ENCODE data around the gene SLC35G4. TPM values are rescaled to one million over a fixed set of nuclear protein-coding genes. Genes with fewer than 3 reads are reported as not detected.

SLC35G4 gene
- polyA plus RNA-seq, 1 donor from 2014 or later = not detected

DNA sequence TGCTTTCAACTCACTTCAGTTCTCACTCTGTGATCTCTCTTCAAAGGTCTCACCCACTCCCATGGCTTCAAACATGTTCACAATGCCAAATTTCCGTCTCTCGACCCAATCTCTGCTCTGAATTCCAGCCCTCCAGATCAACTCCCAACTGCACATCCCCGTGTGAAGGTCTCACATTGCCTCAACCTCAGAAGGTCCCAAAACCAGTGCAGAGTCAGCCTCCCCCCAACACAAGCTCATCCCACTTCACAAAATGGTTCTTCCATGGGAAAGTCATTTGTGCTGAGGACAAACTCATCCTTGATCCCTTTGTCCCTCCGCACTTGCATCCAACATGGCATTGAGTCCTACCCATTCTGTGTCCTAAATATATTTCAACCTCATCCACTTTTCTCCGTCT, 48.6 kb downstream of the SLC35G4 start:
- H3K79me2 ChIP-seq (replicated peaks; ENCODE audit: insufficient read depth, low read length) = no peaks in the 10 kb centered on the region
- H3K36me3 ChIP-seq (ENCODE audit: insufficient read depth, low read length) = no peaks in the 10 kb centered on the region
- H3K27me3 ChIP-seq (ENCODE audit: insufficient read depth, low read depth, low read length) = no peaks in the 10 kb centered on the region
- no peak overlapping the region for H2AFZ ChIP-seq (ENCODE audit: low read depth, low read length)
- H4K20me1 ChIP-seq (ENCODE audit: insufficient read depth) = no peaks in the 10 kb centered on the region
- no peaks in the 10 kb centered on the region for H3F3A ChIP-seq (ENCODE audit: insufficient read depth, low read length, poor library complexity, severe bottlenecking)
- H3K27ac ChIP-seq (ENCODE audit: low read length) = no peak overlapping the region
- H3K9me3 ChIP-seq (ENCODE audit: low read length) = no peaks in the 10 kb centered on the region
- H3K9me2 ChIP-seq (ENCODE audit: insufficient read depth, low read length) = no peaks in the 10 kb centered on the region
- H3K4me2 ChIP-seq (ENCODE audit: low read length) = no peak overlapping the region
- TF ChIP-seq POLR2AphosphoS5 (IDR thresholded peaks at IDR 0.05) (no peak), EZH2 (IDR thresholded peaks at IDR 0.05; ENCODE audit: borderline replicate concordance, insufficient read depth, low read length, poor library complexity, severe bottlenecking) (no peak), SMC3 (conservative IDR thresholded peaks at IDR 0.05; ENCODE audit: poor library complexity) (no peak), RAD21 (conservative IDR thresholded peaks at IDR 0.05) (no peak), EP300 (conservative IDR thresholded peaks at IDR 0.05; ENCODE audit: poor library complexity, severe bottlenecking) (no peak)
- TF ChIP-seq, protein P1, sequence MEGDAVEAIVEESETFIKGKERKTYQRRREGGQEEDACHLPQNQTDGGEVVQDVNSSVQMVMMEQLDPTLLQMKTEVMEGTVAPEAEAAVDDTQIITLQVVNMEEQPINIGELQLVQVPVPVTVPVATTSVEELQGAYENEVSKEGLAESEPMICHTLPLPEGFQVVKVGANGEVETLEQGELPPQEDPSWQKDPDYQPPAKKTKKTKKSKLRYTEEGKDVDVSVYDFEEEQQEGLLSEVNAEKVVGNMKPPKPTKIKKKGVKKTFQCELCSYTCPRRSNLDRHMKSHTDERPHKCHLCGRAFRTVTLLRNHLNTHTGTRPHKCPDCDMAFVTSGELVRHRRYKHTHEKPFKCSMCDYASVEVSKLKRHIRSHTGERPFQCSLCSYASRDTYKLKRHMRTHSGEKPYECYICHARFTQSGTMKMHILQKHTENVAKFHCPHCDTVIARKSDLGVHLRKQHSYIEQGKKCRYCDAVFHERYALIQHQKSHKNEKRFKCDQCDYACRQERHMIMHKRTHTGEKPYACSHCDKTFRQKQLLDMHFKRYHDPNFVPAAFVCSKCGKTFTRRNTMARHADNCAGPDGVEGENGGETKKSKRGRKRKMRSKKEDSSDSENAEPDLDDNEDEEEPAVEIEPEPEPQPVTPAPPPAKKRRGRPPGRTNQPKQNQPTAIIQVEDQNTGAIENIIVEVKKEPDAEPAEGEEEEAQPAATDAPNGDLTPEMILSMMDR (IDR thresholded peaks at IDR 0.05; ENCODE audit: poor library complexity, severe bottlenecking) = no peak
- TF ChIP-seq, protein P2, sequence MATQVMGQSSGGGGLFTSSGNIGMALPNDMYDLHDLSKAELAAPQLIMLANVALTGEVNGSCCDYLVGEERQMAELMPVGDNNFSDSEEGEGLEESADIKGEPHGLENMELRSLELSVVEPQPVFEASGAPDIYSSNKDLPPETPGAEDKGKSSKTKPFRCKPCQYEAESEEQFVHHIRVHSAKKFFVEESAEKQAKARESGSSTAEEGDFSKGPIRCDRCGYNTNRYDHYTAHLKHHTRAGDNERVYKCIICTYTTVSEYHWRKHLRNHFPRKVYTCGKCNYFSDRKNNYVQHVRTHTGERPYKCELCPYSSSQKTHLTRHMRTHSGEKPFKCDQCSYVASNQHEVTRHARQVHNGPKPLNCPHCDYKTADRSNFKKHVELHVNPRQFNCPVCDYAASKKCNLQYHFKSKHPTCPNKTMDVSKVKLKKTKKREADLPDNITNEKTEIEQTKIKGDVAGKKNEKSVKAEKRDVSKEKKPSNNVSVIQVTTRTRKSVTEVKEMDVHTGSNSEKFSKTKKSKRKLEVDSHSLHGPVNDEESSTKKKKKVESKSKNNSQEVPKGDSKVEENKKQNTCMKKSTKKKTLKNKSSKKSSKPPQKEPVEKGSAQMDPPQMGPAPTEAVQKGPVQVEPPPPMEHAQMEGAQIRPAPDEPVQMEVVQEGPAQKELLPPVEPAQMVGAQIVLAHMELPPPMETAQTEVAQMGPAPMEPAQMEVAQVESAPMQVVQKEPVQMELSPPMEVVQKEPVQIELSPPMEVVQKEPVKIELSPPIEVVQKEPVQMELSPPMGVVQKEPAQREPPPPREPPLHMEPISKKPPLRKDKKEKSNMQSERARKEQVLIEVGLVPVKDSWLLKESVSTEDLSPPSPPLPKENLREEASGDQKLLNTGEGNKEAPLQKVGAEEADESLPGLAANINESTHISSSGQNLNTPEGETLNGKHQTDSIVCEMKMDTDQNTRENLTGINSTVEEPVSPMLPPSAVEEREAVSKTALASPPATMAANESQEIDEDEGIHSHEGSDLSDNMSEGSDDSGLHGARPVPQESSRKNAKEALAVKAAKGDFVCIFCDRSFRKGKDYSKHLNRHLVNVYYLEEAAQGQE (IDR thresholded peaks at IDR 0.05; ENCODE audit: borderline replicate concordance) = no peak
- H3K9ac ChIP-seq (ENCODE audit: low read length) = no peak overlapping the region
- no peak overlapping the region for H3K4me3 ChIP-seq (ENCODE audit: low read length)

DNA sequence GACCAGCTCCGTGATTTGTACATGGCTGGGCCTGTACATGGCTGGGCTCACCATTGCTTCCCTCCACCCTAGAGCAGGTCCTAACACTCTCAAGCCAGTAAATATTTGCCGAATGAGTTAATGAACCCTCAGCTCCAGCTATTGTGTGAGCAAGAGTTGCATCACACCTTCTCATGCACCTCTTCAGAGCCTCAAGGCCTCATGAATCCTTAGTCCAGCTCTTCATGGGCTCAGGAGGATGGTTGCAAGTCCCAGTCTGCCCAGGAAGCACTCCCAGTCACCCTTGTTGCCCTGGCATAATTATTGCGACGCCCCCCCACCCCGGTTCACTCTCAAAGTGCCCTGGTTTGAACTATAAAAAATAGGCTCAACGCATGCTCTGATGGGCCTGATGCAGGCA, 49.6 kb downstream of the SLC35G4 start:
- no peak overlapping the region for H3K4me2 ChIP-seq (ENCODE audit: low read length)
- no peaks in the 10 kb centered on the region for H3K79me2 ChIP-seq (replicated peaks; ENCODE audit: insufficient read depth, low read length)
- H4K20me1 ChIP-seq (ENCODE audit: insufficient read depth) = no peaks in the 10 kb centered on the region

More for the DNA sequence above, 49.6 kb downstream of the SLC35G4 start:
- Histone ChIP-seq H3K36me3 (ENCODE audit: insufficient read depth, low read length) (no peaks in the 10 kb centered on the region), H3K9me3 (ENCODE audit: low read length) (no peaks in the 10 kb centered on the region), H3F3A (ENCODE audit: insufficient read depth, low read length, poor library complexity, severe bottlenecking) (no peaks in the 10 kb centered on the region), H3K4me3 (ENCODE audit: low read length) (no peak overlapping the region), H2AFZ (ENCODE audit: low read depth, low read length) (no peak overlapping the region), H3K27me3 (ENCODE audit: insufficient read depth, low read depth, low read length) (no peaks in the 10 kb centered on the region), H3K9me2 (ENCODE audit: insufficient read depth, low read length) (no peaks in the 10 kb centered on the region), H3K27ac (ENCODE audit: low read length) (no peak overlapping the region), H3K9ac (ENCODE audit: low read length) (no peak overlapping the region)
- TF ChIP-seq, protein P1 (IDR thresholded peaks at IDR 0.05; ENCODE audit: poor library complexity, severe bottlenecking) = no peak
- TF ChIP-seq EP300 (conservative IDR thresholded peaks at IDR 0.05; ENCODE audit: poor library complexity, severe bottlenecking) (no peak), RAD21 (conservative IDR thresholded peaks at IDR 0.05) (no peak), TAF1 (IDR thresholded peaks at IDR 0.05; ENCODE audit: low read depth) (no peak), EZH2 (IDR thresholded peaks at IDR 0.05; ENCODE audit: borderline replicate concordance, insufficient read depth, low read length, poor library complexity, severe bottlenecking) (no peak), POLR2AphosphoS5 (IDR thresholded peaks at IDR 0.05) (no peak), MXI1 (conservative IDR thresholded peaks at IDR 0.05; ENCODE audit: poor library complexity, severe bottlenecking) (no peak), SMC3 (conservative IDR thresholded peaks at IDR 0.05; ENCODE audit: poor library complexity) (no peak)
- TF ChIP-seq, protein P2 (IDR thresholded peaks at IDR 0.05; ENCODE audit: borderline replicate concordance) = no peak

All from neural cell (in vitro differentiated cells).